Vagina (tissue), 2 donors: ENCODE measurements around the gene MICAL2.

ENCODE experiments used
- CTCF ChIP-seq, 3 experiments: fragments of 450-650 bp in 2 of 3; fragments of 200-600 bp in 1 of 3; sonication (generic) in 1 of 3; IDR thresholded peaks; one replicate each; pipeline ENCODE4 v1.5.1; 2017 to 2019; ENCODE audit warnings: antibody characterized with exemption in 3 of 3, mild to moderate bottlenecking in 2 of 3, moderate library complexity in 2 of 3
- POLR2A ChIP-seq, 2 donors: fragments of 450-650 bp; IDR thresholded peaks; one replicate each; pipeline ENCODE4 v1.6.1; 2017; ENCODE audit warnings: antibody characterized with exemption in 2 of 2, mild to moderate bottlenecking in 2 of 2, moderate library complexity in 2 of 2

- TF ChIP-seq POLR2A (IDR thresholded peaks at IDR 0.05) (no peak), CTCF (IDR thresholded peaks at IDR 0.05) (no peak)
Measured at GRCh38 chr11:12064954-12065280, 45.5 kb upstream of the MICAL2 start.
